ENCODE measurements around the gene FAM117A. TPM values are rescaled to one million over a fixed set of nuclear protein-coding genes. Genes with fewer than 3 reads are reported as not detected.

FAM117A gene
- polyA plus RNA-seq, 2 of the 4 experiments (the other 2 are of a cell fraction) = 1.8 TPM

GRCh38 chr17:49664706-49665211 lies 99.2 kb downstream of the FAM117A start (continued):
- TF ChIP-seq KDM1A (IDR thresholded peaks at IDR 0.05; ENCODE audit: low read depth) = no peak
- TF ChIP-seq NPAS2 (CRISPR knock-in tag; IDR thresholded peaks at IDR 0.05; ENCODE audit: borderline replicate concordance) = no peak
- TF ChIP-seq E2F6 (IDR thresholded peaks at IDR 0.05; ENCODE audit: borderline replicate concordance, low read depth) = no peak

Other genes with a start within 250 kb of the FAM117A start
- 0.07 and 0.12 TPM in 2 replicates for gene NXPH3, start 188.3 kb downstream of the FAM117A start, polyA plus RNA-seq (2011; rRNA removed)
- 0.17 to 0.30 TPM (median 0.20 TPM) in 3 replicates for gene NXPH3, start 188.3 kb downstream of the FAM117A start, polyA plus RNA-seq (2017; fragmentation: RNase III; extraction: RNeasy Plus Mini Kit Qiagen cat#74134 plus additional on column Dnase treatment)
- 57.2 and 61.3 TPM in 2 replicates for gene SPOP, start 86.0 kb downstream of the FAM117A start, polyA plus RNA-seq (2011; rRNA removed)
- 42.4 to 49.5 TPM (median 48.8 TPM) in 3 replicates for gene SPOP, start 86.0 kb downstream of the FAM117A start, polyA plus RNA-seq (2017; fragmentation: RNase III; extraction: RNeasy Plus Mini Kit Qiagen cat#74134 plus additional on column Dnase treatment)
- gene SLC35B1, start 56.2 kb downstream of the FAM117A start, polyA plus RNA-seq (2011; rRNA removed) = 191 and 287 TPM in 2 replicates
- 72.7 to 79.9 TPM (median 77.9 TPM) in 3 replicates for gene SLC35B1, start 56.2 kb downstream of the FAM117A start, polyA plus RNA-seq (2017; fragmentation: RNase III; extraction: RNeasy Plus Mini Kit Qiagen cat#74134 plus additional on column Dnase treatment)
- 48.7 and 55.8 TPM in 2 replicates for gene KAT7, start 24.6 kb upstream of the FAM117A start, polyA plus RNA-seq (2011; rRNA removed)
- 31.2 to 33.2 TPM (median 32.5 TPM) in 3 replicates for gene KAT7, start 24.6 kb upstream of the FAM117A start, polyA plus RNA-seq (2017; fragmentation: RNase III; extraction: RNeasy Plus Mini Kit Qiagen cat#74134 plus additional on column Dnase treatment)
- not detected in 2 replicates for gene TAC4, start 83.9 kb upstream of the FAM117A start, polyA plus RNA-seq (2011; rRNA removed)
- not detected in 3 replicates for gene TAC4, start 83.9 kb upstream of the FAM117A start, polyA plus RNA-seq (2017; fragmentation: RNase III; extraction: RNeasy Plus Mini Kit Qiagen cat#74134 plus additional on column Dnase treatment)
- 2.9 and 3.8 TPM in 2 replicates for gene DLX4, start 205.1 kb upstream of the FAM117A start, polyA plus RNA-seq (2011; rRNA removed)
- gene DLX4, start 205.1 kb upstream of the FAM117A start, polyA plus RNA-seq (2017; fragmentation: RNase III; extraction: RNeasy Plus Mini Kit Qiagen cat#74134 plus additional on column Dnase treatment) = 2.8 to 4.1 TPM (median 3.8 TPM) in 3 replicates
- gene DLX3, start 231.1 kb upstream of the FAM117A start, polyA plus RNA-seq (2011; rRNA removed) = 0.04 TPM in 1 of 2 replicates, not detected in the other
- 0.04 to 0.24 TPM (median 0.17 TPM) in 3 replicates for gene DLX3, start 231.1 kb upstream of the FAM117A start, polyA plus RNA-seq (2017; fragmentation: RNase III; extraction: RNeasy Plus Mini Kit Qiagen cat#74134 plus additional on column Dnase treatment)